Rectal smooth muscle tissue (tissue), 1 donor: ENCODE measurements around the gene CES2.
"Not testable (repeated sequence)": the region's sequence is repeated elsewhere in the genome, so short reads cannot be mapped to it uniquely, and the experiment has no call there.

Source experiments
- H3K27ac ChIP-seq: one replicate; pipeline ENCODE4 v1.7.0; 2013; ENCODE audit warnings: low read depth, low read length, inconsistent platforms
- H3K27me3 ChIP-seq: one replicate; pipeline ENCODE4 v1.7.0; 2013; ENCODE audit warnings: low read length; ENCODE audit not compliant: control insufficient read depth, insufficient read depth
- H3K36me3 ChIP-seq: one replicate; pipeline ENCODE4 v1.7.0; 2013; ENCODE audit warnings: low read length; ENCODE audit not compliant: control insufficient read depth, insufficient read depth
- H3K4me1 ChIP-seq: one replicate; pipeline ENCODE4 v1.7.0; 2013; ENCODE audit warnings: low read length; ENCODE audit not compliant: control insufficient read depth, insufficient read depth
- H3K4me3 ChIP-seq: one replicate; pipeline ENCODE4 v1.7.0; 2013; ENCODE audit warnings: low read length
- H3K9ac ChIP-seq: one replicate; pipeline ENCODE4 v1.7.0; 2013; ENCODE audit warnings: low read length

Gene CES2

GRCh38 chr16:66936462-66936861 lies 1.1 kb downstream of the CES2 start:
- Histone ChIP-seq H3K4me3 (peak overlapping the region; percentile 85), H3K27ac (no peak overlapping the region)

GRCh38 chr16:66936889-66937554 lies 1.7 kb downstream of the CES2 start:
- Histone ChIP-seq H3K27me3 (no peaks in the 10 kb centered on the region), H3K36me3 (peaks cover 31% of the 10 kb centered on the region), H3K9ac (no peak overlapping the region), H3K4me3 (no peak overlapping the region), H3K27ac (no peak overlapping the region), H3K4me1 (peaks cover 18% of the 10 kb centered on the region)

More at GRCh38 chr16:66936462-66936861, 1.1 kb downstream of the CES2 start:
- peaks cover 18% of the 10 kb centered on the region for H3K4me1 ChIP-seq
- H3K36me3 ChIP-seq: peaks cover 26% of the 10 kb centered on the region
- H3K27me3 ChIP-seq: no peaks in the 10 kb centered on the region
- H3K9ac ChIP-seq: peak overlapping the region; percentile 3

- H3K4me3 ChIP-seq: no peak overlapping the region
Observed at GRCh38 chr16:66937725-66938337, 2.5 kb downstream of the CES2 start.

GRCh38 chr16:66939366-66939765 lies 4.0 kb downstream of the CES2 start:
- H3K9ac ChIP-seq: no peak overlapping the region
- peaks cover 12% of the 10 kb centered on the region for H3K4me1 ChIP-seq
- no peaks in the 10 kb centered on the region for H3K27me3 ChIP-seq
- no peak overlapping the region for H3K27ac ChIP-seq
- H3K36me3 ChIP-seq: peaks cover 45% of the 10 kb centered on the region
- no peak overlapping the region for H3K4me3 ChIP-seq

More at GRCh38 chr16:66937725-66938337, 2.5 kb downstream of the CES2 start:
- no peak overlapping the region for H3K27ac ChIP-seq
- no peaks in the 10 kb centered on the region for H3K27me3 ChIP-seq
- peaks cover 18% of the 10 kb centered on the region for H3K4me1 ChIP-seq
- H3K9ac ChIP-seq: no peak overlapping the region
- peaks cover 37% of the 10 kb centered on the region for H3K36me3 ChIP-seq

- Histone ChIP-seq H3K27ac (no peak overlapping the region), H3K4me1 (peaks cover 10% of the 10 kb centered on the region), H3K4me3 (no peak overlapping the region), H3K36me3 (peaks cover 45% of the 10 kb centered on the region), H3K27me3 (no peaks in the 10 kb centered on the region), H3K9ac (no peak overlapping the region)
Observed at GRCh38 chr16:66940236-66940635, 4.9 kb downstream of the CES2 start.

GRCh38 chr16:66942981-66943380 lies 7.7 kb downstream of the CES2 start:
- Histone ChIP-seq H3K36me3 (peaks cover 45% of the 10 kb centered on the region), H3K9ac (no peak overlapping the region), H3K4me1 (no peaks in the 10 kb centered on the region), H3K4me3 (no peak overlapping the region), H3K27ac (no peak overlapping the region), H3K27me3 (no peaks in the 10 kb centered on the region)

GRCh38 chr16:66943426-66944053 lies 8.2 kb downstream of the CES2 start:
- no peaks in the 10 kb centered on the region for H3K4me1 ChIP-seq
- no peak overlapping the region for H3K4me3 ChIP-seq
- H3K36me3 ChIP-seq: peaks cover 42% of the 10 kb centered on the region

GRCh38 chr16:66944054-66944441 lies 8.7 kb downstream of the CES2 start:
- peaks cover 37% of the 10 kb centered on the region for H3K36me3 ChIP-seq
- H3K4me1 ChIP-seq: no peaks in the 10 kb centered on the region
- peaks cover 3% of the 10 kb centered on the region for H3K27me3 ChIP-seq
- H3K9ac ChIP-seq: no peak overlapping the region
- no peak overlapping the region for H3K27ac ChIP-seq
- no peak overlapping the region for H3K4me3 ChIP-seq

More at GRCh38 chr16:66943426-66944053, 8.2 kb downstream of the CES2 start:
- no peak overlapping the region for H3K9ac ChIP-seq
- H3K27ac ChIP-seq: no peak overlapping the region
- H3K27me3 ChIP-seq: peaks cover 1% of the 10 kb centered on the region

GRCh38 chr16:66944971-66945370 lies 9.7 kb downstream of the CES2 start:
- not testable (repeated sequence) for H3K27me3 ChIP-seq, H3K27ac ChIP-seq, H3K4me1 ChIP-seq, H3K9ac ChIP-seq, H3K4me3 ChIP-seq
- peaks cover 34% of the 10 kb centered on the region for H3K36me3 ChIP-seq

GRCh38 chr16:66945939-66946338 lies 10.6 kb downstream of the CES2 start:
- Histone ChIP-seq H3K27me3 (peaks cover 3% of the 10 kb centered on the region), H3K36me3 (peaks cover 24% of the 10 kb centered on the region), H3K9ac (no peak overlapping the region), H3K4me3 (no peak overlapping the region), H3K27ac (no peak overlapping the region), H3K4me1 (no peaks in the 10 kb centered on the region)

GRCh38 chr16:66946541-66946940 lies 11.2 kb downstream of the CES2 start:
- Histone ChIP-seq H3K27me3 (peaks cover 3% of the 10 kb centered on the region), H3K9ac (no peak overlapping the region), H3K27ac (no peak overlapping the region), H3K36me3 (peaks cover 18% of the 10 kb centered on the region), H3K4me3 (no peak overlapping the region), H3K4me1 (no peaks in the 10 kb centered on the region)

GRCh38 chr16:66946974-66947301 lies 11.6 kb downstream of the CES2 start:
- Histone ChIP-seq H3K27ac (no peak overlapping the region), H3K4me1 (no peaks in the 10 kb centered on the region), H3K36me3 (peaks cover 14% of the 10 kb centered on the region), H3K4me3 (no peak overlapping the region), H3K9ac (no peak overlapping the region), H3K27me3 (peaks cover 3% of the 10 kb centered on the region)
